CD14-positive monocyte (primary cell): ENCODE data around the gene KRTAP1-3. TPM values are rescaled to one million over a fixed set of nuclear protein-coding genes. Genes with fewer than 3 reads are reported as not detected.
"Not testable (repeated sequence)": the region's sequence is repeated elsewhere in the genome, so short reads cannot be mapped to it uniquely, and the experiment has no call there.

ENCODE experiments used
- DNase-seq, 3 donors: peaks; one replicate each; pipeline ENCODE4 v3.0.0-alpha.2; 2011 to 2022
- H2AFZ ChIP-seq: 2 replicates; pipeline ENCODE4 v1.6.0; 2012; ENCODE audit warnings: mild to moderate bottlenecking, low read depth, low read length, inconsistent platforms; ENCODE audit not compliant: insufficient read depth, poor library complexity, severe bottlenecking
- H3K27ac ChIP-seq, 2 donors: 1 replicate in 1 of 2; 2 replicates in 1 of 2; pipeline ENCODE4 v1.5.1; 2012 to 2013; ENCODE audit warnings: low read length in 2 of 2, control low read depth in 1 of 2, inconsistent platforms in 1 of 2, low read depth in 1 of 2, mild to moderate bottlenecking in 1 of 2
- H3K27me3 ChIP-seq, 2 donors: one replicate each; pipeline versions ENCODE4 v1.6.0 to v1.6.1; 2011 to 2013; ENCODE audit warnings: low read length in 2 of 2; ENCODE audit not compliant: control insufficient read depth in 2 of 2, insufficient read depth in 2 of 2
- H3K36me3 ChIP-seq, 2 donors: replicated peaks in 1 of 2; 1 replicate in 1 of 2; 2 replicates in 1 of 2; pipeline versions ENCODE4 v1.5.1 to v1.6.1; 2012 to 2013; ENCODE audit warnings: low read length in 2 of 2, control low read depth in 1 of 2, inconsistent platforms in 1 of 2, mild to moderate bottlenecking in 1 of 2; ENCODE audit not compliant: insufficient read depth in 2 of 2, control insufficient read depth in 1 of 2
- H3K4me1 ChIP-seq, 2 donors: 1 replicate in 1 of 2; 2 replicates in 1 of 2; pipeline versions ENCODE4 v1.5.1 to v1.6.1; 2012 to 2013; ENCODE audit warnings: low read length in 2 of 2, control low read depth in 1 of 2, inconsistent platforms in 1 of 2, mild to moderate bottlenecking in 1 of 2, moderate library complexity in 1 of 2; ENCODE audit not compliant: insufficient read depth in 2 of 2, control insufficient read depth in 1 of 2
- H3K4me2 ChIP-seq: replicated peaks from 2 replicates; pipeline ENCODE3; 2012; ENCODE audit warnings: low read length, moderate library complexity, mild to moderate bottlenecking; ENCODE audit not compliant: poor library complexity, severe bottlenecking; ENCODE audit errors: extremely low read depth
- H3K4me3 ChIP-seq, 3 experiments: fragments of 200-600 bp in 1 of 3; sonication (generic) in 1 of 3; replicated peaks in 1 of 3; 1 replicate in 2 of 3; 2 replicates in 1 of 3; pipeline ENCODE4 v1.5.1; 2011 to 2013; ENCODE audit warnings: low read length in 3 of 3, mild to moderate bottlenecking in 3 of 3, control low read depth in 2 of 3, low read depth in 2 of 3, inconsistent platforms in 1 of 3, moderate library complexity in 1 of 3
- H3K79me2 ChIP-seq: 2 replicates; pipeline ENCODE4 v1.6.0; 2012; ENCODE audit warnings: mild to moderate bottlenecking, control low read depth, inconsistent platforms, low read length, moderate library complexity; ENCODE audit not compliant: insufficient read depth
- H3K9ac ChIP-seq: 2 replicates; pipeline ENCODE4 v1.6.0; 2017; ENCODE audit warnings: low read length, mild to moderate bottlenecking; ENCODE audit not compliant: insufficient read depth, poor library complexity, severe bottlenecking
- H3K9me3 ChIP-seq, 2 donors: replicated peaks in 1 of 2; 1 replicate in 1 of 2; 2 replicates in 1 of 2; pipeline versions ENCODE4 v1.5.1 to v1.6.1; 2012 to 2013; ENCODE audit warnings: low read length in 2 of 2, control low read depth in 1 of 2; ENCODE audit not compliant: control insufficient read depth in 1 of 2, insufficient read depth in 1 of 2
- H4K20me1 ChIP-seq: 2 replicates; pipeline ENCODE4 v1.6.0; 2012; ENCODE audit warnings: mild to moderate bottlenecking, low read length, control low read depth, moderate library complexity; ENCODE audit not compliant: insufficient read depth
- H3K27ac Mint-ChIP-seq, 7 donors: one replicate each; pipeline ENCODE4 v1.8.0; 2020; ENCODE audit warnings: mild to moderate bottlenecking in 7 of 7, mixed read lengths in 7 of 7, moderate library complexity in 6 of 7, inconsistent platforms in 2 of 7
- H3K27me3 Mint-ChIP-seq, 3 donors: one replicate each; pipeline ENCODE4 v1.8.0; 2021 to 2022; ENCODE audit warnings: low read depth in 3 of 3, mild to moderate bottlenecking in 3 of 3, mixed read lengths in 3 of 3, moderate library complexity in 3 of 3, inconsistent platforms in 1 of 3
- H3K36me3 Mint-ChIP-seq, 2 donors: one replicate each; pipeline ENCODE4 v1.8.0; 2020; ENCODE audit warnings: mixed read lengths in 2 of 2, inconsistent platforms in 1 of 2, mild to moderate bottlenecking in 1 of 2
- H3K4me1 Mint-ChIP-seq: one replicate; pipeline ENCODE4 v1.8.0; 2020; ENCODE audit warnings: mild to moderate bottlenecking, mixed read lengths
- H3K4me3 Mint-ChIP-seq, 2 donors: one replicate each; pipeline ENCODE4 v1.8.0; 2020; ENCODE audit warnings: mild to moderate bottlenecking in 2 of 2, mixed read lengths in 2 of 2, moderate library complexity in 1 of 2
- H3K9me3 Mint-ChIP-seq, 7 donors: one replicate each; pipeline ENCODE4 v1.8.0; 2020 to 2022; ENCODE audit warnings: mixed read lengths in 7 of 7, mild to moderate bottlenecking in 6 of 7, moderate library complexity in 6 of 7, inconsistent platforms in 2 of 7
- WGBS: methylation state at CpG from one replicate; pipeline ENCODE4 v1.1.5; 2013; ENCODE audit warnings: missing lambda C conversion rate; ENCODE audit not compliant: insufficient coverage; 5-methylcytosine and 5-hydroxymethylcytosine counted together
- intact Hi-C, 2 donors: fragments of 100-400 bp; cut with micrococcal nuclease; formaldehyde crosslinking; loops; one replicate each; pipeline versions ENCODE4 v1.15.0 to v1.15.1; 2023
- polyA plus RNA-seq, 3 donors: library from polyadenylated mRNA; depleted of rRNA in 1 of 3; unstranded in 2 of 3; stranded (reverse) in 1 of 3; fragments of 300-500 nt in 2 of 3; fragments of >200 nt in 1 of 3; fragmentation: Illumina TruSeq in 2 of 3; gene quantifications; 1 replicate in 2 of 3; 2 replicates in 1 of 3; pipeline ENCODE4 v1.2.3, GENCODE V29; 2012 to 2021
- TF ChIP-seq, protein P1 (sequence below): fragments of 200-600 bp; IDR thresholded peaks from one replicate; pipeline ENCODE4 v1.8.0; 2022; ENCODE audit warnings: antibody characterized with exemption, mild to moderate bottlenecking

The KRTAP1-3 gene
- polyA plus RNA-seq, 3 donors = not detected

- Histone ChIP-seq H3K4me1 (no peaks in the 10 kb centered on the region), H3K4me3 (no peak overlapping the region), H3K27ac (no peak overlapping the region), H3K9me3 (no peaks in the 10 kb centered on the region), H3K36me3 (no peaks in the 10 kb centered on the region), H3K27me3 (peaks cover 19 to 28% of the 10 kb centered on the region in 2 donors), H3K9ac (no peak overlapping the region), H4K20me1 (no peaks in the 10 kb centered on the region), H2AFZ (no peak overlapping the region), H3K79me2 (no peaks in the 10 kb centered on the region), H3K4me2 (no peak overlapping the region)
- Mint-ChIP-seq H3K27me3 (peaks cover 13 to 33% (median 20%) of the 10 kb centered on the region in 3 donors), H3K36me3 (peaks cover 0 to 2% of the 10 kb centered on the region in 2 donors), H3K27ac (no peak overlapping the region), H3K9me3 (peaks cover 0 to 9% (median 2%) of the 10 kb centered on the region in 7 donors), H3K4me1 (no peaks in the 10 kb centered on the region), H3K4me3 (no peak overlapping the region)
- no CpG with 5 or more reads among the region's 5 CpGs for WGBS
- no peak for DNase-seq
- TF ChIP-seq, protein P1, sequence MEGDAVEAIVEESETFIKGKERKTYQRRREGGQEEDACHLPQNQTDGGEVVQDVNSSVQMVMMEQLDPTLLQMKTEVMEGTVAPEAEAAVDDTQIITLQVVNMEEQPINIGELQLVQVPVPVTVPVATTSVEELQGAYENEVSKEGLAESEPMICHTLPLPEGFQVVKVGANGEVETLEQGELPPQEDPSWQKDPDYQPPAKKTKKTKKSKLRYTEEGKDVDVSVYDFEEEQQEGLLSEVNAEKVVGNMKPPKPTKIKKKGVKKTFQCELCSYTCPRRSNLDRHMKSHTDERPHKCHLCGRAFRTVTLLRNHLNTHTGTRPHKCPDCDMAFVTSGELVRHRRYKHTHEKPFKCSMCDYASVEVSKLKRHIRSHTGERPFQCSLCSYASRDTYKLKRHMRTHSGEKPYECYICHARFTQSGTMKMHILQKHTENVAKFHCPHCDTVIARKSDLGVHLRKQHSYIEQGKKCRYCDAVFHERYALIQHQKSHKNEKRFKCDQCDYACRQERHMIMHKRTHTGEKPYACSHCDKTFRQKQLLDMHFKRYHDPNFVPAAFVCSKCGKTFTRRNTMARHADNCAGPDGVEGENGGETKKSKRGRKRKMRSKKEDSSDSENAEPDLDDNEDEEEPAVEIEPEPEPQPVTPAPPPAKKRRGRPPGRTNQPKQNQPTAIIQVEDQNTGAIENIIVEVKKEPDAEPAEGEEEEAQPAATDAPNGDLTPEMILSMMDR = no peak
- intact Hi-C loops = no loop called here
Observed at GRCh38 chr17:41058741-41059140, 24.1 kb upstream of the KRTAP1-3 start.

- Mint-ChIP-seq H3K4me3 (no peak overlapping the region), H3K27ac (no peak overlapping the region), H3K36me3 (peaks cover 0 to 2% of the 10 kb centered on the region in 2 donors), H3K4me1 (no peaks in the 10 kb centered on the region), H3K9me3 (peaks cover 0 to 9% (median 2%) of the 10 kb centered on the region in 7 donors), H3K27me3 (peaks cover 13 to 31% (median 17%) of the 10 kb centered on the region in 3 donors)
- DNase-seq = no peak
- no peak overlapping the region for H3K4me2 ChIP-seq
- WGBS = no CpG with 5 or more reads among the region's 1 CpG
- H3K36me3 ChIP-seq = no peaks in the 10 kb centered on the region
- H3K4me1 ChIP-seq = no peaks in the 10 kb centered on the region
- H2AFZ ChIP-seq = no peak overlapping the region
- TF ChIP-seq, protein P1 = no peak
- no peak overlapping the region for H3K4me3 ChIP-seq
- no peaks in the 10 kb centered on the region for H3K9me3 ChIP-seq
- H4K20me1 ChIP-seq = no peaks in the 10 kb centered on the region
- no peak overlapping the region for H3K27ac ChIP-seq
- intact Hi-C loops = no loop called here
- peaks cover 16 to 26% of the 10 kb centered on the region in 2 donors for H3K27me3 ChIP-seq
- H3K79me2 ChIP-seq = no peaks in the 10 kb centered on the region
- no peak overlapping the region for H3K9ac ChIP-seq
Observed at GRCh38 chr17:41057547-41057946, 22.9 kb upstream of the KRTAP1-3 start.

- H3K4me3 ChIP-seq, H3K79me2 ChIP-seq, H3K36me3 ChIP-seq, H3K27ac ChIP-seq, H2AFZ ChIP-seq, H3K4me1 ChIP-seq, H3K9me3 ChIP-seq, H3K36me3 Mint-ChIP-seq, H3K27ac Mint-ChIP-seq, H3K4me2 ChIP-seq, intact Hi-C loops, H3K9me3 Mint-ChIP-seq, H3K4me1 Mint-ChIP-seq, H3K9ac ChIP-seq, H4K20me1 ChIP-seq, H3K4me3 Mint-ChIP-seq, DNase-seq: not testable (repeated sequence)
- H3K27me3 ChIP-seq = peaks cover 6 to 13% of the 10 kb centered on the region in 2 donors
- WGBS = no CpG with 5 or more reads among the region's 6 CpGs
- H3K27me3 Mint-ChIP-seq = peaks cover 9 to 21% (median 15%) of the 10 kb centered on the region in 3 donors
Observed at GRCh38 chr17:41055130-41055529, 20.5 kb upstream of the KRTAP1-3 start, which contains the start of gene KRTAP2-2. Gene KRTAP2-2, minus strand, starts transcription at chr17:41055230. Its CDS starts 19 bp downstream, at chr17:41055211.
